GM23338 (cell line): ENCODE results near the gene TMEM37. TPM values are rescaled to one million over a fixed set of nuclear protein-coding genes. Genes with fewer than 3 reads are reported as not detected.

Experiments
- ATAC-seq: fragments of 200-7000 bp; cut with Tn5 transposase; 3 replicates; pipeline ENCODE4 v1.9.1; 2020
- DNase-seq: peaks from one replicate; pipeline ENCODE4 v3.0.0-alpha.2; 2015; ENCODE audit warnings: low spot score
- H2AFZ ChIP-seq: fragments of 200-600 bp; sonication (generic); 2 replicates; pipeline ENCODE4 v1.8.0; 2016; ENCODE audit warnings: antibody characterized with exemption, mild to moderate bottlenecking, moderate library complexity
- H3F3A ChIP-seq: fragments of 200-600 bp; sonication (generic); replicated peaks from 2 replicates; pipeline ENCODE4 v1.8.0; 2017; ENCODE audit warnings: antibody characterized with exemption, mixed run types, low read depth
- H3K27ac ChIP-seq: fragments of 200-600 bp; sonication (generic); 2 replicates; pipeline ENCODE4 v1.6.1; 2016; ENCODE audit warnings: low read depth
- H3K27me3 ChIP-seq: fragments of 200-600 bp; sonication (generic); 2 replicates; pipeline ENCODE4 v1.8.0; 2016; ENCODE audit warnings: mild to moderate bottlenecking, mixed run types, moderate library complexity; ENCODE audit not compliant: insufficient read depth
- H3K36me3 ChIP-seq: fragments of 200-600 bp; sonication (generic); 2 replicates; pipeline ENCODE4 v1.8.0; 2016; ENCODE audit warnings: mild to moderate bottlenecking; ENCODE audit not compliant: insufficient read depth
- H3K4me1 ChIP-seq: fragments of 200-600 bp; sonication (generic); 2 replicates; pipeline ENCODE4 v1.8.0; 2016; ENCODE audit warnings: mild to moderate bottlenecking, moderate library complexity; ENCODE audit not compliant: insufficient read depth
- H3K4me2 ChIP-seq: fragments of 200-600 bp; sonication (generic); 2 replicates; pipeline ENCODE4 v1.7.1; 2017; ENCODE audit warnings: mixed run types
- H3K4me3 ChIP-seq: fragments of 200-600 bp; sonication (generic); 2 replicates; pipeline ENCODE4 v1.6.1; 2016; ENCODE audit warnings: mixed run types
- H3K79me2 ChIP-seq: fragments of 200-600 bp; sonication (generic); replicated peaks from 2 replicates; pipeline ENCODE4 v1.8.0; 2017; ENCODE audit warnings: mild to moderate bottlenecking; ENCODE audit not compliant: insufficient read depth
- H3K9me2 ChIP-seq: fragments of 200-600 bp; sonication (generic); 2 replicates; pipeline ENCODE4 v1.8.0; 2017; ENCODE audit not compliant: insufficient read depth
- H4K20me1 ChIP-seq: fragments of 200-600 bp; sonication (generic); replicated peaks from 2 replicates; pipeline ENCODE4 v1.8.0; 2017; ENCODE audit warnings: mild to moderate bottlenecking; ENCODE audit not compliant: insufficient read depth
- H3K27ac Mint-ChIP-seq: 2 replicates; pipeline ENCODE4 v1.8.0; 2020; ENCODE audit warnings: inconsistent platforms, mild to moderate bottlenecking, moderate library complexity, mixed read lengths
- H3K27me3 Mint-ChIP-seq: 3 replicates; pipeline ENCODE4 v1.8.0; 2022; ENCODE audit warnings: low read depth, mild to moderate bottlenecking, moderate library complexity, mixed read lengths, inconsistent platforms; ENCODE audit not compliant: insufficient read depth, poor library complexity
- H3K36me3 Mint-ChIP-seq: 3 replicates; pipeline ENCODE4 v1.8.0; 2021; ENCODE audit warnings: low read depth, mild to moderate bottlenecking, inconsistent platforms, moderate library complexity, mixed read lengths
- H3K4me1 Mint-ChIP-seq: 3 replicates; pipeline ENCODE4 v1.8.0; 2020; ENCODE audit warnings: mild to moderate bottlenecking, inconsistent platforms, mixed read lengths
- H3K4me3 Mint-ChIP-seq: 3 replicates; pipeline ENCODE4 v1.8.0; 2021; ENCODE audit warnings: moderate library complexity, mild to moderate bottlenecking, inconsistent platforms, mixed read lengths
- H3K9me3 Mint-ChIP-seq: 3 replicates; pipeline ENCODE4 v1.8.0; 2020; ENCODE audit warnings: moderate library complexity, mild to moderate bottlenecking, inconsistent platforms, mixed read lengths
- CTCF ChIP-seq, 2 experiments: fragments of 200-600 bp in 1 of 2; sonication (generic) in 1 of 2; conservative IDR thresholded peaks; 2 replicates each; pipeline versions ENCODE4 v1.5.1 to v1.6.1; 2016 to 2017; ENCODE audit warnings: antibody characterized with exemption in 2 of 2, low read depth in 2 of 2, mild to moderate bottlenecking in 2 of 2, moderate library complexity in 1 of 2
- ETS1 ChIP-seq: IDR thresholded peaks from 2 replicates; pipeline ENCODE4 v1.6.1; 2016; ENCODE audit warnings: antibody characterized with exemption
- EZH2phosphoT487 ChIP-seq: fragments of 200-600 bp; sonication (generic); IDR thresholded peaks from one replicate; pipeline ENCODE4 v1.8.1; 2018; ENCODE audit warnings: antibody characterized with exemption; ENCODE audit not compliant: unreplicated experiment
- JUNB ChIP-seq: IDR thresholded peaks from one replicate; pipeline ENCODE4 v1.6.1; 2016; ENCODE audit warnings: antibody characterized with exemption; ENCODE audit not compliant: unreplicated experiment
- STAT1 ChIP-seq: IDR thresholded peaks from one replicate; pipeline ENCODE4 v1.6.1; 2016; ENCODE audit warnings: antibody characterized with exemption; ENCODE audit not compliant: unreplicated experiment
- ZNF114 ChIP-seq: fragments of 250-450 bp; sonication (Bioruptor Pico); IDR thresholded peaks from 2 replicates; pipeline ENCODE4 v1.5.0; 2020; ENCODE audit warnings: mild to moderate bottlenecking, moderate library complexity
- ZNF331 ChIP-seq: fragments of 250-450 bp; sonication (Bioruptor Pico); IDR thresholded peaks from 2 replicates; pipeline ENCODE4 v1.5.0; 2020; ENCODE audit warnings: low read depth, mild to moderate bottlenecking, moderate library complexity
- polyA plus RNA-seq: library from polyadenylated mRNA; unstranded; fragments of >200 nt; fragmentation: Nextera tagmentation; extraction: Ambion mirVana; gene quantifications from 2 replicates; pipeline ENCODE4 v1.2.1, GENCODE V29; 2016
- total RNA-seq: library from RNA; depleted of rRNA; stranded (reverse); fragments of >200 nt; shearing (Covaris generic); gene quantifications from 2 replicates; pipeline ENCODE4 v1.2.3, GENCODE V29; 2014

Gene TMEM37
- total and polyA plus RNA-seq, 2 experiments from 2014 or later, result 8.6 to 8.8 TPM

DNA sequence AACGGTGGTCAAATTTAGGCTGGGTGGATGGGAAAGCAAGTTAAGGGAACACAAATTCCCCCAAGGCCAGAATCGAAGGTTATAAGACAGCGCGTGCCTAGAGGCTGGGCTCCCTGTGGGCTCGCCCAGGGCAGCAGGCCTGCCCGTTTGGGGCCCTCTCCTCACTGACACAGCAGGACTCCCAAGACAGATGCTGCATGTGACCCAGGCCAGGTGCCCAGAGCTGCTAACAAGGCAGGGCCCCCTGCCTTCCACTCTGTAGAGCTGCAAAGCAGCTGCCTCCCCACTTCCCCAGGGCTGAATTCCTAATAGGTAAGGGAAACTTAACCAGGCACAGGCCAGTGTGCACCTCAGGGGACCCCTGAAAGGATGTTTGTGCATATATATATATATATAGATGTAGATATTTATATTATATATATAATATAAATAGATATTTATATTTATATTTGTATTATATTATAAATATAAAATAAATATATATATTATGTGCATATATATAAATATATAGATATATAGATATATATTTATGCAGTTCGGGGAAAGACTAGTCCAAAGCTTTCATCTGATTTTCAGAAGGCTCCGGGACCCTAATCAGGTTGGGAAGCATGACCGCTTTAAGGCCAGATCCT, 43.7 kb downstream of the TMEM37 start:
- H3K79me2 ChIP-seq, result no peaks in the 10 kb centered on the region
- peaks cover 7% of the 10 kb centered on the region for H3K4me1 ChIP-seq
- no peaks in the 10 kb centered on the region for H3K36me3 Mint-ChIP-seq
- peak overlapping the region; percentile 88; the same call in 1 of the 2 replicates for H2AFZ ChIP-seq
- no peak overlapping the region for H3K27ac Mint-ChIP-seq
- H3K4me1 Mint-ChIP-seq, result peaks cover 17% of the 10 kb centered on the region
- no peaks in the 10 kb centered on the region for H3K36me3 ChIP-seq
- H3K27me3 Mint-ChIP-seq, result no peaks in the 10 kb centered on the region
- no peaks in the 10 kb centered on the region for H3F3A ChIP-seq
- no peak overlapping the region for H3K4me3 ChIP-seq
- no peak for TF ChIP-seq ZNF331 (CRISPR knock-in tag)
- peak in 1 of 2 experiments; percentile 54; a peak in 2 of 4 replicates for TF ChIP-seq CTCF (conservative IDR thresholded peaks at IDR 0.05; ENCODE audit: low read depth in 2 of 2)
- peak; percentile 66 for ATAC-seq
- no peak overlapping the region for H3K4me2 ChIP-seq
- no peaks in the 10 kb centered on the region for H3K9me2 ChIP-seq
- H3K27ac ChIP-seq, result no peak overlapping the region
- H3K27me3 ChIP-seq, result no peaks in the 10 kb centered on the region
- DNase-seq, result peak; percentile 66
- H3K9me3 Mint-ChIP-seq, result no peaks in the 10 kb centered on the region; the same call in 2 of the 3 replicates
- H3K4me3 Mint-ChIP-seq, result no peak overlapping the region
- H4K20me1 ChIP-seq, result no peaks in the 10 kb centered on the region

DNA sequence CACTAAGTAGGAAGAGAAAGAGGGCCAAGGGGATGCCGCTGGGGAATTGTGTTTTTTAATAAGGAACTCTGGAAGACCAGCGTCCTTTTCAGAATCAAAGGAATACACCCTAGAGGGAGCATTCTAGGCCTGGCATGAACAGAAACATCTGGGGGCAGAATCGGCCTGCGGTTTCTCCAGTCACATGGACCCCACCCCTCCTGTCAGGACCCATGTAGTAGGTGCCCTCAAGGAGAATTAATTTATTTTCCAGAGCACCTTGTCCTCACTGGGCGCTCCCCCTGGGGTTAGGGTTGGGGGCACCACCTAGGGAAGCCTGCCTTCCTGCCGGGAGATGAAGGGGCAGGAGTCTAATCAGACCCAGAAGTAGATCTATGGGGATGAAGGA, 44.2 kb downstream of the TMEM37 start:
- H3K36me3 ChIP-seq, result no peaks in the 10 kb centered on the region
- no peak overlapping the region for H3K4me2 ChIP-seq
- TF ChIP-seq STAT1 (no peak), EZH2phosphoT487 (no peak), ZNF114 (no peak), ETS1 (no peak), JUNB (no peak), ZNF331 (CRISPR knock-in tag) (no peak)
- no peak overlapping the region for H3K4me3 ChIP-seq
- Mint-ChIP-seq H3K4me1 (peaks cover 17% of the 10 kb centered on the region), H3K36me3 (no peaks in the 10 kb centered on the region), H3K9me3 (no peaks in the 10 kb centered on the region; the same call in 2 of the 3 replicates), H3K27ac (no peak overlapping the region), H3K27me3 (no peaks in the 10 kb centered on the region), H3K4me3 (no peak overlapping the region)
- no peaks in the 10 kb centered on the region for H3F3A ChIP-seq
- H3K4me1 ChIP-seq, result peaks cover 7% of the 10 kb centered on the region
- no peak overlapping the region for H2AFZ ChIP-seq
- no peak for DNase-seq
- H3K79me2 ChIP-seq, result no peaks in the 10 kb centered on the region
- no peak overlapping the region for H3K27ac ChIP-seq
- H3K9me2 ChIP-seq, result no peaks in the 10 kb centered on the region
- no peaks in the 10 kb centered on the region for H3K27me3 ChIP-seq
- ATAC-seq, result peak; percentile 10
- no peaks in the 10 kb centered on the region for H4K20me1 ChIP-seq
